Endodermal cell (in vitro differentiated cells): ENCODE results near the gene SAMD10. TPM values are rescaled to one million over a fixed set of nuclear protein-coding genes. Genes with fewer than 3 reads are reported as not detected.

Source experiments
- DNase-seq: peaks from one replicate; pipeline ENCODE4 v3.0.0-alpha.2; 2017
- H3K27ac ChIP-seq: 2 replicates; pipeline ENCODE4 v1.5.1; 2013; ENCODE audit warnings: mild to moderate bottlenecking, low read depth, low read length, moderate library complexity
- H3K27me3 ChIP-seq: 2 replicates; pipeline ENCODE4 v1.6.1; 2013; ENCODE audit warnings: mild to moderate bottlenecking, low read length, moderate library complexity; ENCODE audit not compliant: insufficient read depth, control insufficient read depth, poor library complexity, severe bottlenecking
- H3K36me3 ChIP-seq: 2 replicates; pipeline ENCODE4 v1.7.0; 2013; ENCODE audit warnings: mild to moderate bottlenecking, low read length, moderate library complexity; ENCODE audit not compliant: control insufficient read depth, insufficient read depth
- H3K4me1 ChIP-seq: one replicate; pipeline ENCODE4 v1.7.0; 2013; ENCODE audit warnings: low read length; ENCODE audit not compliant: control insufficient read depth, insufficient read depth
- H3K4me3 ChIP-seq: 2 replicates; pipeline ENCODE4 v1.5.1; 2013; ENCODE audit warnings: mild to moderate bottlenecking, low read length, moderate library complexity
- H3K9ac ChIP-seq: 2 replicates; pipeline ENCODE4 v1.6.1; 2013; ENCODE audit warnings: mild to moderate bottlenecking, low read length, moderate library complexity; ENCODE audit not compliant: poor library complexity, severe bottlenecking; ENCODE audit errors: extremely low read depth
- H3K9me3 ChIP-seq: 2 replicates; pipeline ENCODE4 v1.6.1; 2013; ENCODE audit warnings: mild to moderate bottlenecking, low read length, moderate library complexity; ENCODE audit not compliant: control insufficient read depth
- H3K27ac Mint-ChIP-seq: 2 replicates; pipeline ENCODE4 v1.8.0; 2020; ENCODE audit warnings: mixed read lengths
- H3K27me3 Mint-ChIP-seq: 2 replicates; pipeline ENCODE4 v1.8.0; 2021; ENCODE audit warnings: mild to moderate bottlenecking, mixed read lengths; ENCODE audit not compliant: insufficient read depth
- H3K36me3 Mint-ChIP-seq: 2 replicates; pipeline ENCODE4 v1.8.0; 2020; ENCODE audit warnings: low read depth, mixed read lengths
- H3K4me1 Mint-ChIP-seq: 2 replicates; pipeline ENCODE4 v1.8.0; 2020; ENCODE audit warnings: mixed read lengths
- H3K4me3 Mint-ChIP-seq: 2 replicates; pipeline ENCODE4 v1.8.0; 2020; ENCODE audit warnings: mild to moderate bottlenecking, moderate library complexity, mixed read lengths
- H3K9me3 Mint-ChIP-seq: 2 replicates; pipeline ENCODE4 v1.8.0; 2020; ENCODE audit warnings: mild to moderate bottlenecking, mixed read lengths
- whole genome bisulfite sequencing, 2 experiments: methylation state at CpG; one replicate each; pipeline versions ENCODE4 v1.1.5 to v1.1.7; 2013; ENCODE audit warnings: missing lambda C conversion rate in 2 of 2, mixed read lengths in 1 of 2; ENCODE audit not compliant: insufficient coverage in 1 of 2, insufficient read length in 1 of 2; 5-methylcytosine and 5-hydroxymethylcytosine counted together
- total RNA-seq, 2 donors: library from RNA; stranded (reverse); fragmentation: NEBNext Ultra II Directional in 1 of 2; extraction: Animal tissue kit (Norgen Biotek cat#: 25700) in 1 of 2; gene quantifications; 2 replicates in 1 of 2; 3 replicates in 1 of 2; pipeline ENCODE4 v1.2.1, GENCODE V29; 2021
- TF ChIP-seq, protein P1 (sequence below): fragments of 200-600 bp; sonication (generic); conservative IDR thresholded peaks from 2 replicates; pipeline ENCODE4 v1.5.0; 2021; ENCODE audit warnings: antibody characterized with exemption, mild to moderate bottlenecking

SAMD10 gene
- total RNA-seq, 2 donors from 2014 or later: 5.6 to 6.0 TPM

DNA sequence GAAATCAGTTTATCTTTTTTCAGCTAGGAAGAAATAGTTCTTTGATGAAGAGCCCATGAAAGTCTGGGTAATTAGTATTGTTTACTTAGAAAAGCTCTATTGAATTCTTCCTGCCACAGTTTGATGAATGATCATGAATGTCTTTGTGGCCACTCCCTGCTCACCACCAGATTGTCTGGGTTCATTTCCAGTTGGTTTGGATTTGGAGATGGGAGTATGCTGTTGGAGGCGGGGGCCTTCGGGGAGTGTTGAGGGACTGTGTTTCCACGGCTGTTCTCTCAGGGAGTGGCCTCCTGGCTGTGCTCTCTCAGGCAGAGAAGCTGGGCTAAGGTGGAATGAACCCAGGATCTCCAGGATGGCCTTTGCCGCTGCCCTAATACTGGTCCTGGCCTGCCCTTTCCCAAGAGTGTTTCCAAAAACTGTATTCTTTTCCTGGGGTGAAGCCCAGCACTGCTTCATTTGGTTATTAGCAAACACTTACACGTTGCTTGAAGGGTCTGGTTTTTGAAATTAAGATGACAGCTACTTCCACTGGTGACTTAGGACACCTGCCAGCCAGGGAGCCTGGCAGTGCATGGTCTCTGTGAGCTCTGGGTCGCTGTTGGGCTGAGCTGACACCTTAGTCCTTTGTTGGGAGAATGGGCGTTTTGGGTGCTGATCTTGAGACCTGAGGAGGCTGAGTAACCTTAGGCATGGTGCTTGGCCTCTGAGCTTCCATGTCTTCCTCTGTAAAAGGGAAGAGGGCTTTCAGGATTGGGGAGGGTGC is 24.7 kb upstream of the SAMD10 start:
- no peak overlapping the region for H3K27ac ChIP-seq
- Mint-ChIP-seq H3K27ac (no peak overlapping the region), H3K4me1 (peaks cover 5% of the 10 kb centered on the region), H3K27me3 (no peaks in the 10 kb centered on the region), H3K9me3 (peaks cover 11% of the 10 kb centered on the region), H3K36me3 (peaks cover 74% of the 10 kb centered on the region), H3K4me3 (no peak overlapping the region)
- 86 to 93% methylated on average over 5 to 7 of the region's 7 CpGs for WGBS, 2 experiments
- peaks cover 75% of the 10 kb centered on the region for H3K36me3 ChIP-seq
- H3K27me3 ChIP-seq: no peaks in the 10 kb centered on the region
- peaks cover 6% of the 10 kb centered on the region for H3K4me1 ChIP-seq
- no peak for DNase-seq
- H3K9me3 ChIP-seq: peaks cover 14% of the 10 kb centered on the region
- no peak overlapping the region for H3K4me3 ChIP-seq
- TF ChIP-seq, protein P1, sequence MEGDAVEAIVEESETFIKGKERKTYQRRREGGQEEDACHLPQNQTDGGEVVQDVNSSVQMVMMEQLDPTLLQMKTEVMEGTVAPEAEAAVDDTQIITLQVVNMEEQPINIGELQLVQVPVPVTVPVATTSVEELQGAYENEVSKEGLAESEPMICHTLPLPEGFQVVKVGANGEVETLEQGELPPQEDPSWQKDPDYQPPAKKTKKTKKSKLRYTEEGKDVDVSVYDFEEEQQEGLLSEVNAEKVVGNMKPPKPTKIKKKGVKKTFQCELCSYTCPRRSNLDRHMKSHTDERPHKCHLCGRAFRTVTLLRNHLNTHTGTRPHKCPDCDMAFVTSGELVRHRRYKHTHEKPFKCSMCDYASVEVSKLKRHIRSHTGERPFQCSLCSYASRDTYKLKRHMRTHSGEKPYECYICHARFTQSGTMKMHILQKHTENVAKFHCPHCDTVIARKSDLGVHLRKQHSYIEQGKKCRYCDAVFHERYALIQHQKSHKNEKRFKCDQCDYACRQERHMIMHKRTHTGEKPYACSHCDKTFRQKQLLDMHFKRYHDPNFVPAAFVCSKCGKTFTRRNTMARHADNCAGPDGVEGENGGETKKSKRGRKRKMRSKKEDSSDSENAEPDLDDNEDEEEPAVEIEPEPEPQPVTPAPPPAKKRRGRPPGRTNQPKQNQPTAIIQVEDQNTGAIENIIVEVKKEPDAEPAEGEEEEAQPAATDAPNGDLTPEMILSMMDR: no peak
- no peak overlapping the region for H3K9ac ChIP-seq

GRCh38 chr20:64001607-64002011 is 22.2 kb upstream of the SAMD10 start:
- Histone ChIP-seq H3K27ac (no peak overlapping the region), H3K36me3 (peaks cover 73% of the 10 kb centered on the region), H3K4me3 (no peak overlapping the region), H3K27me3 (no peaks in the 10 kb centered on the region), H3K9me3 (no peaks in the 10 kb centered on the region), H3K9ac (no peak overlapping the region), H3K4me1 (peaks cover 7% of the 10 kb centered on the region)
- Mint-ChIP-seq H3K27ac (no peak overlapping the region), H3K9me3 (no peaks in the 10 kb centered on the region), H3K36me3 (peaks cover 67% of the 10 kb centered on the region), H3K4me1 (peaks cover 9% of the 10 kb centered on the region), H3K27me3 (no peaks in the 10 kb centered on the region), H3K4me3 (no peak overlapping the region)
- DNase-seq: no peak
- WGBS, 2 experiments: 97% methylated on average over 10 to 11 of the region's 11 CpGs
- TF ChIP-seq, protein P1: no peak

GRCh38 chr20:64000906-64001305 is 21.5 kb upstream of the SAMD10 start:
- Histone ChIP-seq H3K4me3 (no peak overlapping the region), H3K36me3 (peaks cover 75% of the 10 kb centered on the region), H3K9me3 (no peaks in the 10 kb centered on the region), H3K27me3 (no peaks in the 10 kb centered on the region), H3K9ac (no peak overlapping the region), H3K4me1 (peaks cover 7% of the 10 kb centered on the region), H3K27ac (no peak overlapping the region)
- DNase-seq: no peak
- H3K9me3 Mint-ChIP-seq: no peaks in the 10 kb centered on the region
- peaks cover 67% of the 10 kb centered on the region for H3K36me3 Mint-ChIP-seq
- H3K27ac Mint-ChIP-seq: no peak overlapping the region
- no peaks in the 10 kb centered on the region for H3K27me3 Mint-ChIP-seq
- 96 to 98% methylated on average over 12 of the region's 12 CpGs for WGBS, 2 experiments
- no peak overlapping the region for H3K4me3 Mint-ChIP-seq
- peaks cover 9% of the 10 kb centered on the region for H3K4me1 Mint-ChIP-seq
- TF ChIP-seq, protein P1: no peak
